SJSA1 (cell line): ENCODE measurements around the gene SLC25A30. TPM values are rescaled to one million over a fixed set of nuclear protein-coding genes. Genes with fewer than 3 reads are reported as not detected.

Source experiments
- DNase-seq, 2 experiments: peaks; one replicate each; pipeline ENCODE4 v3.0.0-alpha.2; 2015 to 2020; ENCODE audit warnings: low spot score in 2 of 2, low read depth in 1 of 2
- H3K27ac ChIP-seq: fragments of 250-450 bp; sonication (Bioruptor Pico); 2 replicates; pipeline ENCODE4 v1.5.1; 2020; ENCODE audit warnings: mild to moderate bottlenecking, moderate library complexity
- H3K27me3 ChIP-seq: fragments of 250-450 bp; sonication (Bioruptor Pico); replicated peaks from 2 replicates; pipeline ENCODE4 v1.5.1; 2020; ENCODE audit warnings: mild to moderate bottlenecking, moderate library complexity
- H3K36me3 ChIP-seq: fragments of 250-450 bp; sonication (Bioruptor Pico); 2 replicates; pipeline ENCODE4 v1.5.1; 2020; ENCODE audit warnings: mild to moderate bottlenecking
- H3K4me1 ChIP-seq: fragments of 250-450 bp; sonication (Bioruptor Pico); replicated peaks from 2 replicates; pipeline ENCODE4 v1.6.1; 2021; ENCODE audit warnings: mild to moderate bottlenecking
- H3K4me3 ChIP-seq: fragments of 250-450 bp; sonication (Bioruptor Pico); 2 replicates; pipeline ENCODE4 v1.5.1; 2020; ENCODE audit warnings: mild to moderate bottlenecking
- H3K9me3 ChIP-seq: fragments of 250-450 bp; sonication (Bioruptor Pico); replicated peaks from 2 replicates; pipeline ENCODE4 v1.5.1; 2020; ENCODE audit warnings: mild to moderate bottlenecking
- total RNA-seq: library from RNA; depleted of rRNA; stranded (reverse); fragments of >200 nt; shearing (Covaris generic); gene quantifications from 2 replicates; pipeline ENCODE4 v1.2.3, GENCODE V29; 2014

The SLC25A30 gene
- total RNA-seq, 1 experiment from 2014 or later = 10.2 TPM

DNA sequence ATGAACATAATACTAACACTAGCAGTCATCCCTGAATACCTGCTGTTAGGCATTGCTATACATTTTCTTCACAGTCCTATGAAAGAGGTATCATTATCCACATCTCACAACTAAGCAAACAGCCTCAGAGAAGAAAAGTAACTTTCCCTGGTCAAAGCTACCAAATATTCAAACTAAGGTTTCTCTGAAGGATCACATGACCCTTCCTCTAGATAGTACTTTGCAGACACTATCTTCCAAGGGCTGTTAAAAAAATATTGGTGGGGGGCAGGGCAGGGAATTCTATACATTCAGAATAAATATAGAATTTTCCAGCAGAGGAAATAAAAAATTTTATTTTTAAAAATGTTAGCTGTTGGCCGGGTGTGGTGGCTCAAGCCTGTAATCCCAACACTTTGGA is 3.1 kb downstream of the SLC25A30 start:
- Histone ChIP-seq H3K27ac (no peak overlapping the region), H3K27me3 (no peaks in the 10 kb centered on the region), H3K4me3 (peak overlapping the region; percentile 12; the same call in 1 of the 2 replicates), H3K9me3 (no peaks in the 10 kb centered on the region), H3K4me1 (peaks cover 36% of the 10 kb centered on the region), H3K36me3 (peaks cover 29% of the 10 kb centered on the region)
- no peak for DNase-seq

DNA sequence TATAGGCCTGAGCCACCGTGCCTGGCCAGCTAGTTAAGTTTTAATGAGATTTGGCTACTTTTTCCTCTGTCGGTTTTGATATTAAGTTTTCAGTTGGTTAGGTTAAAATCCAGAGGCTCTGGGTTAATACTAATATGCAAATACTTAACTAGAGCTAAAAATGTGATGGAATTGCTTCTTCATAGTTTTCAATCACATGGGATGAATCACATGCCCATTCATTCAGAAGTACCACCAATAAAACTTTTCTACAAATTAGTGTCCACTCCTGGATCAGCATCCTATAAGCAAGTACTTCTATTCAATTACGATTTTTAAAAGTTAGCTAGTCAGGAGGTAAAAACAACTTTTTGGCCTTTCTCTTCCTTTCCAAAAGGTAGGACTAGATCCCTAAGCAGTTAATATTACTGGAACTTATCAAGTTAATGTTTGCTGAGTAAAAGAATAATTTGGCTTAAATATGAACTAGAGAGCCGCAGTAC is 4.3 kb downstream of the SLC25A30 start:
- no peak overlapping the region for H3K4me3 ChIP-seq
- H3K36me3 ChIP-seq = peaks cover 33% of the 10 kb centered on the region
- H3K4me1 ChIP-seq = peaks cover 36% of the 10 kb centered on the region
- no peak for DNase-seq
- H3K27ac ChIP-seq = no peak overlapping the region
- H3K9me3 ChIP-seq = no peaks in the 10 kb centered on the region
- no peaks in the 10 kb centered on the region for H3K27me3 ChIP-seq

DNA sequence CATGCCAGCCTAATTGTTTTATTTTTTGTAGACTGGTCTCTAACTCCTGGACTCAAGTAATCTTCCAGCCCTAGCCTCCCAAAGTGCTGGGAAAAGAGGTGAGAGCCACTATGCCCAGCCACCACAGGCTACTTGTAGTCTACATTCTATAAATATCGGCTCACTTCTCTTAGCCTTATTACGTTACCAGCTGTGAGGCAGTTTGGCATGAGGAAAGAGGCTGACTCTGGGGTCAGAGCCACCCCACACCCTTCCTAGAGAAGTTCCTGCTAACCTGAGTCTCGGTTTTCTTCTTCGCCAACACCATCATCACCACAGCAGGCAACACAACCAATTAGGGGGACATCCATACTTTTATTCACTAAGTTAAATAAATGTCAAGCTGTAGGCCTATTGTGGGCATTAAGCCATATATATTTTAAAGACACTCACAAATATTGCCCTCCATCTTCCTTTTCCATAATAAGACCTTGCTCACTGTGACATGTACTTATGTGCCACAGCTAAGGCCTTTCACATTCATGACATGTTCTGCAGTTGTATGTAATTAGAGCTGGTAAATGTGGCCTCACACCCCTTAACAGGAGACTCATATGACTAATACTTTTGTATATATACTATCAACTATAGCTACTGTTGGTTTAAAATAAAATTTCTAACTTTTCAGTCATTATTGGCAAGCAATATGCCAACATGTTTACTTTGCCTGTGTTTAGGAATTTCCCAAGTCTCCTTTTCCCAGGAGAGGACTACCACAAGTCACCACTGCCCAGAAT is 5.7 kb downstream of the SLC25A30 start:
- H3K4me1 ChIP-seq = peaks cover 36% of the 10 kb centered on the region
- peaks cover 47% of the 10 kb centered on the region for H3K36me3 ChIP-seq
- no peaks in the 10 kb centered on the region for H3K27me3 ChIP-seq
- H3K27ac ChIP-seq = no peak overlapping the region
- DNase-seq = no peak
- no peaks in the 10 kb centered on the region for H3K9me3 ChIP-seq
- H3K4me3 ChIP-seq = no peak overlapping the region

DNA sequence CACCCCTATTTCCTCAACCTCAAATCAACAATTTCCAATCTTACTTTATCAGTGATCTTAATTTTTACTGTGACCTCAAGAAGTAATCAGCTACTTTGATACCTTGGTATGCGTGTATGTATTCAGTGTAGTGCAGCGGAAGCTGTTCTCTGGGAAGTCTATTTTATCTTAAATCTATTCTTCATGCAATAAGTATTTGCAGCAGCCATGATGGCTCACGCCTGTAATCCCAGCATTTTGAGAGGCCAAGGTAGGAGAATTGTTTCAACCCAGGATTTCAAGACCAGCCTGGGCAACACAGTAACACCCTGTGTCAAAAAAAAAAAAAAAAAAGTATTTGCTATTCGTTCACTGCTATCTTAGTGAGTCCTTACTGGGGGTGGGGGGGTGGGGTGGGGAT is 6.5 kb downstream of the SLC25A30 start:
- H3K36me3 ChIP-seq = peaks cover 55% of the 10 kb centered on the region
- H3K4me3 ChIP-seq = no peak overlapping the region
- no peaks in the 10 kb centered on the region for H3K9me3 ChIP-seq
- peaks cover 34% of the 10 kb centered on the region for H3K4me1 ChIP-seq
- no peak for DNase-seq
- H3K27me3 ChIP-seq = no peaks in the 10 kb centered on the region
- no peak overlapping the region for H3K27ac ChIP-seq

DNA sequence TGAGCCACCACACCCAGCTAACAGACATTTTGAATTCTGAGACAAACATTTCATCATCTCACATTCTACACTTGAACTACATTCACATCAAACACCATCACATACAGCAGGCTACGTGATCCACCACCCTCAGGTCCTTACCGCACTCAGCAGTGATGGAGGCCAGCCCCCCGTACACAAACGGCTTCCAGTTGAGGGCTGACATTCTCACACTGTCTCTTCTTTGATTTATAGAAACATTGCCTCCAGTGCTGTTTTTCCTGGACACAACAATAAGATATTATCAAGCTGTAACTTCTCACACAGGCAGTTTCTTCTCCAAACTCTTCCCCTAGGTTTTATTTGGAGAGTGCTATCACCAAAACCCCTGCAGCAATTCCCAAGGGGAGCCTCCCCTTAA is 7.0 kb downstream of the SLC25A30 start:
- peaks cover 31% of the 10 kb centered on the region for H3K4me1 ChIP-seq
- DNase-seq = no peak

DNA sequence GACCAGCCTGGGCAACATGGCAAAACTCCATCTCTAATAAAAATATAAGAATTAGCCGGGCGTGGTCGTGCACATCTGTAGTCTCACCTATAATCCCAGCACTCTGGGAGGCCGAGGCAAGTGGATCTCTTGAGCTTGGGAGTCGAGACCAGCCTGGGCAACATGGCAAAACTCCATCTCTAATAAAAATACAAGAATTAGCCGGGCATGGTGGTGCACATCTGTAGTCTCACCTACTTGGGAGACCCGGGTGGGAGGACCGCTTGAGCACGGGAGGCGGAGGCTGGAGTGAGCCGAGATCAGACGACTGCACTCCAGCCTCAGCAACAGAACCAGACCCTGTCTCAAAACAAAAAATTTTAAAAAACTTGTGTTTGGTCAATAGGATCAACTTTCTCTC is 7.7 kb downstream of the SLC25A30 start:
- Histone ChIP-seq H3K27ac (no peak overlapping the region), H3K9me3 (no peaks in the 10 kb centered on the region), H3K27me3 (no peaks in the 10 kb centered on the region), H3K4me3 (no peak overlapping the region), H3K4me1 (peaks cover 31% of the 10 kb centered on the region), H3K36me3 (peaks cover 67% of the 10 kb centered on the region)
- no peak for DNase-seq

More for the DNA sequence above, 7.0 kb downstream of the SLC25A30 start:
- Histone ChIP-seq H3K9me3 (no peaks in the 10 kb centered on the region), H3K27me3 (no peaks in the 10 kb centered on the region), H3K36me3 (peaks cover 59% of the 10 kb centered on the region), H3K4me3 (no peak overlapping the region), H3K27ac (no peak overlapping the region)

DNA sequence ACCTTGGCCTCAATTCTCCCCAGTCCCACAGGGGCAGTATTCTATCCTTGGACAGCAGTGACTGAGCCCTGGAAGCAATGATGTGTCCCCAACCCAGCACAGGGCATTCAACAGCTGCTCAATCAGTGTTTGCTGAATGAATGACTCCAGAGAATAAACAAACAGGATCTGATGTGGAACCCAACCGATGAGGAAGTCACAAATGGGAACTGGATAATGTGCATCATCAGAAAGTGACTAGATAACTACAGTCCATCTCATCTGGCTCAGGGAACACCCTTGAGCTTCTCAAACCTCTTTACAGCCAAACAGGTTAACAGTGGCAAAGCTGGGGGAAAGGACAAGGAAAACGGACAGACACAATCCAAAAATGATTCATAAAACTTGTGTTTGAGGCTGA is 8.2 kb downstream of the SLC25A30 start:
- Histone ChIP-seq H3K4me3 (no peak overlapping the region), H3K36me3 (peaks cover 67% of the 10 kb centered on the region), H3K9me3 (no peaks in the 10 kb centered on the region), H3K27ac (no peak overlapping the region), H3K27me3 (no peaks in the 10 kb centered on the region), H3K4me1 (peaks cover 26% of the 10 kb centered on the region)
- no peak for DNase-seq

DNA sequence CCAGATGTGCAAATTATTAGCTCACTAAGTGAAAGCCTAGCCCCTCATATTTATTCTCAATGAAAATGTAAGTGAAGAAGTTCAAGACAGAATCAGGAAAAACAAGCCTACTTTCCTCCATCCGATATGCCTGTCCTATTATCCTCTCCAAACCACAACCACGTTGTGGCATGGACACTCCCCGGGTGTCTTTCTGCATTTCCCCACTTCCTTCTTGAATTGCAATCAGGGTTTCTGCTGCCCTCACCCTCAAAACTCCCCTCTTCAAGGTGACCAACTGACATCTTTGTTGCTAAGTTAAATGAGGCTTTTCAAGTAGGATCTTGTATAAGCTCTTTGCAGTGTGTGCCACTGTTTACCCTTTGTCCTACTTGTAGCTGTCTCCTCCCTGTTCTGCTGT is 11.8 kb downstream of the SLC25A30 start:
- Histone ChIP-seq H3K4me1 (no peaks in the 10 kb centered on the region), H3K4me3 (no peak overlapping the region), H3K9me3 (no peaks in the 10 kb centered on the region), H3K36me3 (peaks cover 84% of the 10 kb centered on the region), H3K27ac (no peak overlapping the region), H3K27me3 (no peaks in the 10 kb centered on the region)
- no peak for DNase-seq

DNA sequence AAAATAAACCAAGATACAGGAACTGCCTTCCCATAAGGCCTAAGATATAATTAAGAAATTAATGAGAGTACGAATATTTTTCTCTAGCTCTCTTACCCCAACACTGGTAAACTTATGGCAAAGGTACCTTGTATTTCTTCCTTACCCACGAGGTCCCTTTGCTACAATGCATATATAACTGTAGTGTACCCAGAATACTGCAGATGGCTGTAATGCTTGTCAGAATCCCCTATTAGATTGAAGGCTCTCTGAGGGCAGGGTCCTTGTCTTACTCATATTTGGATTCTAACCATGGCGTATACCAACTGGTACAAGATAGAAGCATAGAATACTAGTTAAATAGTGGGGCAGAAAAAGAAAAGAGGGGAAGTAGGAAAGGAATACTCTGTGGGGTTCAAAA is 15.1 kb downstream of the SLC25A30 start:
- no peaks in the 10 kb centered on the region for H3K4me1 ChIP-seq
- no peak for DNase-seq
- H3K4me3 ChIP-seq = no peak overlapping the region
- H3K36me3 ChIP-seq = peaks cover 85% of the 10 kb centered on the region
- H3K27ac ChIP-seq = no peak overlapping the region
- H3K9me3 ChIP-seq = no peaks in the 10 kb centered on the region
- no peaks in the 10 kb centered on the region for H3K27me3 ChIP-seq

DNA sequence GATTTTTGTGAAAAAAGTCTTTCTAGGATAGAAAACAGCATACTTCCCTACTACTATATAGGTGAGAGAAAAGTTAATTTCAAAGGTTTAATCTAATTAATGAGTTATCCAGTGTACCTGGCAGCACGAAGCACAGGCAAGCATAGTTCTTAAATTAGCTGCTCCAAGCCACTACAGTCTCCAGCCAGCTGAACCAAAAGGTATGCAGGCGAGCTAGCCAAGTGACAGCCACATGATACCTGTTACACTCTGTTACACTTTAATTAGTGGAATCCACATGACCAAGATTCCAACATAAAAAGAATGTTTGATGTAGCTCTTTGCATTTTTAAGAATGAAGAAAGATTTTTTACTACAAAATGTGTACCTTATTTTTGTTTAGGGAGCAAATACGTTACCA is 15.5 kb downstream of the SLC25A30 start:
- Histone ChIP-seq H3K36me3 (peaks cover 85% of the 10 kb centered on the region), H3K4me1 (no peaks in the 10 kb centered on the region; the same call in 1 of the 2 replicates), H3K4me3 (no peak overlapping the region)

DNA sequence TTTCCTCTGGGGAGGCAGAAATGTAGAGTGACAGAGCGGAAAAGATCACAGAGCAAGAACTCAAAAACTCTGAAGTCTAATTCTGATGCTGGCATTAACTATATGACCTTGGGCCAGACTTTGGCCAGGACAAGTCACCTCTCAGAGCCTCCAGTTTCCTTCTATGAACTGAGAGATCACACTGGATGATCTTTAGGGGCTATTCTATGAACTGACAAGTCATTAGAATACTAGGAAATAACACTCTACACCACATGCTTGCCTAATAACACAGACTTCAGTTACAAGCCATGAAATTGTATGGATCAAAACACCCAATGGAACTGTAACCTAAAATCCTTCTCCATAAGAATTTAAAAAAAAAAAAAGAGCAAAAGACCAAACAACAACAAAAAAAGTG is 16.9 kb downstream of the SLC25A30 start:
- peaks cover 79% of the 10 kb centered on the region for H3K36me3 ChIP-seq
- H3K9me3 ChIP-seq = no peaks in the 10 kb centered on the region
- no peak overlapping the region for H3K27ac ChIP-seq
- no peak overlapping the region for H3K4me3 ChIP-seq
- DNase-seq = no peak
- H3K4me1 ChIP-seq = peaks cover 10% of the 10 kb centered on the region
- no peaks in the 10 kb centered on the region for H3K27me3 ChIP-seq

More for the DNA sequence above, 15.5 kb downstream of the SLC25A30 start:
- no peak overlapping the region for H3K27ac ChIP-seq
- no peaks in the 10 kb centered on the region for H3K9me3 ChIP-seq
- no peaks in the 10 kb centered on the region for H3K27me3 ChIP-seq
- DNase-seq = no peak

DNA sequence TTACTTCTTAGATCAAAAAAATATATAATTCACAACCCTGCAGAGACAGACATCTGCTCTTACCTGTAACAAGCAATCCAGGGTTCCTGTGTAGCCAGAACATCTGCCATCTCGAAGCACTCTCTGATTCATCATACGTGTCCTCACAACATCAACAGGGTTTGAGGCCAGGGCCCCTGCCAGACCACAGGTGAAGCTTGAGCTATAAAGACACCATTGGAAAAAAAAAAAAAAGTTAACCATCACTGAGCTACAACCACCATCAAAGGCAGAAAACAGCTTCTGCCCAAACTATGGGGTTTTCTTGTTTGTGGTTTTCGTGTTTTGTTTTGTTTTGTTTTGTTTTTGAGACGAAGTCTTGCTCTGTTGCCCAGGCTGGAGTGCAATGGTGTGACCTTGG is 19.3 kb downstream of the SLC25A30 start:
- H3K27ac ChIP-seq = no peak overlapping the region
- DNase-seq = no peak
- H3K4me3 ChIP-seq = no peak overlapping the region
- peaks cover 22% of the 10 kb centered on the region for H3K4me1 ChIP-seq
- H3K9me3 ChIP-seq = no peaks in the 10 kb centered on the region
- peaks cover 78% of the 10 kb centered on the region for H3K36me3 ChIP-seq
- no peaks in the 10 kb centered on the region for H3K27me3 ChIP-seq

DNA sequence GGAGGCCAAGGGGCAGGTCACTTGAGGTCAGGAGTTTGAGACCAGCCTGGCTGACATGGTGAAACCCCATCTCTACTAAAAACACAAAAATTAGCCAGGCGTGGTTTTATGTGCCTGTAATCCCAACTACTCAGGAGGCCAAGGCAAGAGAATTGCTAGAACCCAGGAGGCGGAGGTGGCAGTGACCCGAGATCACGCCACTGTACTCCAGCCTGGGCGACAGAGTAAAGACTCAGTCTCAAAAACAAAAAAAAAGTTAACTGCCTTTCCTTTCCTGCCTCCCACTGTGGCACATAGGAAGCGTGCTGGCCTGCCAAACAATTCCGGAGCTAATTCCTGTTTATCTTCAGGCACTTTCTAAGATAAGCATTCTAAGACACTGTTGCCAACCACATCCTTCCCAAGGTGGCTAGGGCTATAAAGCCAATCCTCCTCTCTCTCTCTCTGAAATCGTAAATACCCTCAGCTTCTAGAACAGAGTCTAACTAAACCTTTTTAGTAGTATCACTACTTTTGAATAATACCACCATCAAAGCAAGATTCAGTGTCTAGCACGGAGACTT is 21.6 kb downstream of the SLC25A30 start:
- Histone ChIP-seq H3K27me3 (no peaks in the 10 kb centered on the region), H3K36me3 (peaks cover 67% of the 10 kb centered on the region), H3K4me3 (no peak overlapping the region), H3K4me1 (peaks cover 22% of the 10 kb centered on the region), H3K9me3 (no peaks in the 10 kb centered on the region), H3K27ac (peak overlapping the region; percentile 70)
- peak; percentile 57 to 59 for DNase-seq

DNA sequence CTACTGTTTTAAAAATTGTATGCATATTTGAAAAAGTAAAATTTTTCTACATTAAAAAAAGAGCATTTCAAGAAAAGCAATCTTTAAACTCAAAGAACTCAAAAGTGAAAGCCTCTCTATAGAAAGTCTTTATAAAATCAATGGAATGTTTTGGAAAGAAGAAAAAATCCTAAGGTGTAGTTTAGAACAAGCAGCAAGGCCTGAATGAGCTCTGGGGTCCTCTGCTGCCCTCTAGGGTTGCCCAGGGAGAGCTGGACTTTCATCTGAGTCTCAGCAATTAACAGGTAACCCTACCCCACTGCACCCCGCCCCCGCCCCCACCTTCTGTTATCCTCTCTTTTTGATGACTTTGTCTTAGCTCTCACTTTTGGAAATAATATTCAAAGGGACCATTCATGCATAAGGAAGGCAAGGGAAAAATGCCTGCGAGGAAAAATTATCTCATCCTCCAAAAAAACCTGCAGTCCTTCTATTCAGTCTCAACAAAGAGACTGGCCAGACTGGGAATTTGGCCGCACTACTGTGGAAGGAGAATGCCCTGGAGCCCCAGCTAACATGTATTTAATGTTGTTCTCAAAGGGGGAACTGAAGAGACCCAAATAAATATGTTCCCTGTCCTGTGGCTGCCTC is 24.1 kb downstream of the SLC25A30 start:
- Histone ChIP-seq H3K27ac (no peak overlapping the region), H3K36me3 (peaks cover 49% of the 10 kb centered on the region), H3K9me3 (no peaks in the 10 kb centered on the region), H3K4me1 (peaks cover 22% of the 10 kb centered on the region), H3K27me3 (no peaks in the 10 kb centered on the region), H3K4me3 (no peak overlapping the region)
- DNase-seq = peak in 1 of 2 experiments; percentile 52
